ENCODE results near the gene KIF4A. TPM values are rescaled to one million over a fixed set of nuclear protein-coding genes. Genes with fewer than 3 reads are reported as not detected.
A peak's percentile ranks its signal among the peaks of the same experiment; 100 is the strongest.

The KIF4A gene
- total RNA-seq, 1 experiment from 2014 or later = 40.3 TPM

- intact Hi-C loops (cut with micrococcal nuclease) = loop anchor here (1.0 to 10.0 kb wide), 4 partner anchors 22 to 310 kb away; no protein-coding TSS in a partner anchor
- RAD21 ChIA-PET (ENCODE audit: low non-redundant PET in 1 of 2, low total read pairs in 2 of 2, uncharacterized antibody in 2 of 2, unreplicated experiment in 2 of 2) = interaction anchor here in 1 of 2 experiments (1.5 kb wide), 1 partner anchor 210 kb away, joined by 3 read pairs; no protein-coding TSS in a partner anchor
- H3K27me3 ChIP-seq (ENCODE audit: insufficient read depth, low read length) = no peaks in the 10 kb centered on the region
- H3K4me2 ChIP-seq (ENCODE audit: low read length) = peak overlapping the region; percentile 83
- CTCF ChIA-PET = interaction anchor here (0.5 to 1.0 kb wide), 2 partner anchors 46 to 99 kb away, joined by 3 to 4 read pairs; no protein-coding TSS in a partner anchor
- H3K27ac ChIP-seq (ENCODE audit: low read depth, low read length) = peak overlapping the region; percentile 90
- 0 out of 4 replicates have a peak, but pooled peaks cover 0 to 4% of the 10 kb centered on the region in 2 experiments for H3K36me3 ChIP-seq (ENCODE audit: control insufficient read depth in 1 of 2, insufficient read depth in 2 of 2, low read length in 2 of 2)
- no peaks in the 10 kb centered on the region for H3K9me3 ChIP-seq (ENCODE audit: control insufficient read depth in 1 of 2, insufficient read depth in 1 of 2, low read depth in 1 of 2, low read length in 2 of 2)
- POLR2A ChIA-PET = no interaction called here
- H3K79me2 ChIP-seq (ENCODE audit: insufficient read depth, low read length) = peaks cover 20% of the 10 kb centered on the region
- H3K9me2 ChIP-seq (ENCODE audit: insufficient read depth) = no peaks in the 10 kb centered on the region
- no peak overlapping the region for H2AFZ ChIP-seq (ENCODE audit: low read depth, low read length, poor library complexity, severe bottlenecking)
- DNase-seq (ENCODE audit: low read depth, low spot score) (peak; percentile 82), ATAC-seq (peak; percentile 88)
- H4K20me1 ChIP-seq (ENCODE audit: insufficient read depth) = no peaks in the 10 kb centered on the region
- H3K4me1 ChIP-seq (ENCODE audit: control insufficient read depth in 1 of 2, insufficient read depth in 2 of 2, low read length in 2 of 2) = peaks cover 10 to 32% of the 10 kb centered on the region in 2 experiments
- peak overlapping the region; percentile 81 for H3K9ac ChIP-seq (ENCODE audit: low read length)
- BruUV-seq (replicated peaks) = no TSS peak
- peak; percentile 61 for TF ChIP-seq POLR2AphosphoS5 (IDR thresholded peaks at IDR 0.05; ENCODE audit: low read depth, low read length)
- no peak for TF ChIP-seq JUND (IDR thresholded peaks at IDR 0.05)
- TF ChIP-seq CTCF (IDR thresholded peaks at IDR 0.05 in 2 of 3, conservative IDR thresholded peaks at IDR 0.05 in 1 of 3; ENCODE audit: borderline replicate concordance in 1 of 3, insufficient read depth in 1 of 3, low read depth in 2 of 3, low read length in 2 of 3) = peak in 2 of 3 experiments; percentile 88; a peak in 4 of 6 replicates
- no peak for TF ChIP-seq ATF3 (IDR thresholded peaks at IDR 0.05)
- H3K4me3 ChIP-seq (replicated peaks in 1 of 2; ENCODE audit: low read depth in 1 of 2, low read length in 2 of 2) = peak overlapping the region; percentile 67 to 73
Measured at GRCh38 chrX:70454441-70455365, 164.8 kb downstream of the KIF4A start.

Data from HCT116 (cell line).